NK-92 treated with Interleukin-12 subunit alpha and Interleukin-12 subunit beta, amount 100 ng/mL, for 24 hours (cell line): ENCODE measurements around the gene SF3A2.

Experiments
- DNase-seq: peaks from one replicate; lab custom pipeline; 2025; lab: John Stamatoyannopoulos, UW

Gene SF3A2

DNA sequence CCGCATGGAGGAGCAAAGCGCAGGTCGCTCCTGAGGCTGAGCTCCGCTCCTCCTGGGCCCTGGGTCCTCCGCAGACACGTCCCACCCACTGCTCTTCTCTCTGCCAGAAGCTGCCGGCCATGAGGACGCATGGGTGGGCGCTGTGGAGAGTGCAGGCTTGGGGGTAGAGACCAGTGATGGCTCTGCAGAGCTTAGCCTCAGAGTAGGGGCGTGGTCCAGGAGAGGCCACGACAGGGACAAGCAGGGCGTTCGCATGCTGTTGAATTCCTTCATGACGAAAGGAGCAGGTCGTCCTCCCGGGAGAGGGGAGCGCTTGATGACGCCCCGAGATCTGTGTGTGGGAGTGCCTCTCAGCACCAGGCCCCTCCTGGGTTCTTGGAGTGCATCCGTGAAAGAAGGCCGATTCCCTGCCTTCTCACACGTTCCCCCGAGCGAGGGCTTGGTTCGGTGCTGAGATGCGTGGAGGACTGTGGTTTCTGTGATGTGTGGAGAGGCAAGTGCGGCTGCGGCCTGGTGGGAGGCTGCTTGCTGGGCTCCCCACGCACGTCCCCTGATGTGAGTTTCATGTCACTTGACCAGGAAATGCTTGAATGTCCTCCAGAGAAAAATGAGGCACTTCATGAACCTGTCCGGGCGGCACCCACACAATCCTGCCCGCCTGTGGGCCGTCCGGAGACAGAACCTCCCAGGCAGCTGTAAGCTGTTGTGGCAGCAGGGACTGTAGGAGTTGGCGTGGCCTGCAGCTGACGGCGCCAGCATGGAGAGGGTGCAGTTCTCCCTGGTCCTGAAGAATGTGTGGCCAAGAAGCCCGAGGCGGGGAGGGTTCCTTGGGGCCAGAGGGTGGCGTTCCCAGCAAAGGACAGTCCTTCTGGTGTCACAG, 4.5 kb downstream of the SF3A2 start:
- DNase-seq = no peak

DNA sequence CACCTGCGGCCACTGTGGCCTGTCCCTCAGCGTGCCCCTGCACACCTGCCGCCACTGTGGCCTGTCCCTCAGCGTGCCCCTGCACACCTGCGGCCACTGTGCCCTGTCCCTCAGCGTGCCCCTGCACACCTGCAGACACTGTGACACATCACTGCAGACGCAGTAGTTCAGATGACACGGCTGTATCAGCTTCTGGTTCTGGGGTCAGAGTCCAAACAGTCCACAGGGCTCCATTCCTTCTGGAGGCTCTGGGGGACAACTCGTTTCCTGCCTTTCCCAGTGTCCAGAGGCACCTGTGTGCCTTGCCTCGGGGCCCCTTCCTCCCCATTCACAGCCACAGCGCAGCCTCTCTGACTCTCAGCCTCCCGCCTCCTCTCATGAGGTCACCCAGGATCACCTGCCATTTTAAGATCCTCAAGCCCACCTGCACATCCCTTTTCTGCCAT, 5.5 kb downstream of the SF3A2 start:
- DNase-seq = no peak

DNA sequence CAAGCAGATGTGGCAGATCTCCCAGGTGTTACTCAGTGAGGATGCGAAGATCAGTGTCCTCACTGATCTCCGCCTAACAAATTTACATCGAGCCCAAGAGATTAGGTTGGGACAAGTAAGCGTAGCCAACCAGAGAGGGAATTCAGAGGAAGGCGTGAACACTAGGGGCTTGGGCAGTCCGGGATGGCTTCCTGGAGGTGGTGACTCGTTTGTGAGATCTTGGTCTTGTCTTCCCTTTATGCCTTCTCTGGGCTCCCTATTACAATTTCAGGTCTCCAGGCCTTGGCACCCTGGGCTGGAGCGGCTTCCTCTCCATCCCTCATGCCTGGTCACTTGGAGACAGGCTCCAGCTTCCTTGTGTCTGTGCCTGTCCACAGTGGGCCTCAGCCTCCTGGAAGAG, 6.2 kb downstream of the SF3A2 start:
- DNase-seq = no peak

DNA sequence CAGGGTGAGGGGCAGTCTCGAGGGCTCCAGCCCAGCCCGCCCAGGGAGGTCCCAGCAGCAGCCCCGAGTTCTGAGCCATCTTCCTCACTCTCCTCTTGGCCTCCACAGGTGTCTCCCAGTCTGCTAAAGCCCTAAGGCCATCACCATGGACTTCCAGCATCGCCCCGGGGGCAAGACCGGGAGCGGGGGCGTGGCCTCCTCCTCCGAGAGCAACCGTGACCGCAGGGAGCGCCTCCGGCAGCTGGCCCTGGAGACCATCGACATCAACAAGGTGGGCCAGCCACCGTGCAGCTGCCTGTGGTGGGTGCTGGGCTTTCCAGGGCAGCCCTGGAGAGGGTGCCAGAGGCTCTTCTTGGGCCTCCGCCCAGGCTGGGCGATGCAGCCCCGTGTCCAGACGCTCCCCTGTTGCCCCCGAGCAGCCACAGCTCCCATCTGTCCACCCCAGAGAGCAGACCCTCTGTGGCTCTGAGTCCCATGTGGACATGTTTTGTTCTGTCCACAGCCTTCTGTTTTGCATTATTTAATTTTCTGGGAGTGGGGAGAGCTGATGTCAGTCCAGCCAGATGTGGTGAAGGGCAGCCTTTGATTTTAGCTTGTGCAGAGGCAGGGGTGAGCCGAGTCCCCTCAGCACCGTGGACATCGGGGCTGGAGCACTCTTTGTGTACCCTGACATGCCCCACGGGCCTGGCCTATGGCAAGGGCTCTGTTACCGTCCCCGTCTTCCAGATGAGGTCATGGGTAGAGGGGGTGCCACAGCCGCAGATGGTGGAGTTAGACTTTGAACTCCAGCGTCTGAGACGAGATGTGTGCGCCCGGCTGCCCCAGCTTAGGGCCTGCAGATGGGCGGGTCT, 6.9 kb downstream of the SF3A2 start:
- no peak for DNase-seq

DNA sequence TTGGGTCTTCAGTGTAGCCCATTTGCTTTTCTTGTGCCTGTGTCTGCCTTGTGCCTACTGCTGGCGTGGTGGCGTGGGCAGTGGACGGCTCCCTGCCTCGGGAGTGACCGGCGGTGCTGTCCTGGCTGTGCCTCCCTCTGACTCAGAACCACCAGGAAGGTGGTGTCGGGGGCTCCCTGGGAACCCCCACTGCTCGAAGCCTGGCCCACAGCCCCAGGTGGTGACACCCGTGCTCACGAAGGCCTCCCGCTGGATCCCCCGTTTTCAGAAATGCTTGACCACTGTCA, 7.4 kb downstream of the SF3A2 start:
- no peak for DNase-seq

DNA sequence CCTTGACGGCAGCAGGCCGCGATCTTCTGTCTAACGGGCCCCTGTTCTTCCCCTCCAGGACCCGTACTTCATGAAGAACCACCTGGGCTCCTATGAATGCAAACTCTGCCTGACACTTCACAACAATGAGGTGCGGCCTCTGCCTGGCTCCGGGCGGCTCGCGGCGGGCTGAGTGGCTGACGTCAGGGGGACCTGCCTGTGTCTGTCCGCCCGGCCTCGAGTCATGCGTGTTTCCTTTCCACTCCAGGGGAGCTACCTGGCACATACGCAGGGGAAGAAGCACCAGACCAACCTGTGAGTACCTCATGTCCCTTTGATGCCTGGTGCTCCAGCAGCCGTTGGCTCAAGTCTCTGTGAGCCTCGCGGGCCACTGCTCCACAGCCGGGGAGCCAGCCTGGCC, 7.9 kb downstream of the SF3A2 start:
- DNase-seq = no peak

DNA sequence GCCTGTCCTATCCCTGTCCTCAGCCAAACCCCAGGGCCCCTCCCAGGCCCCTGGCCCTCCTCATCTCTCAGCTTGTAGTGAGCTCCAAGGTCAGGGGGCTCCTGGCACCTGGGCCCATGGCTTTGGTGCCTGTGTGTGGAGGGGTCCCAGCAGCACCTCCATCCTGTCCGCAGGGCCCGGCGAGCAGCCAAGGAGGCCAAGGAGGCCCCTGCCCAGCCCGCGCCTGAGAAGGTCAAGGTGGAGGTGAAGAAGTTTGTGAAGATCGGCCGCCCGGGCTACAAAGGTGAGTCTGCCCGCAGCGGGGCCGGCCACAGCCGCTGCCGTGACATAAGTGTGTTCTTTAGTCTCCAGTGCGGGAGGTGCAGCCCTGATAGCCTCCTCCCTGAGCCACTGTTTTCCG, 8.6 kb downstream of the SF3A2 start:
- DNase-seq = no peak

DNA sequence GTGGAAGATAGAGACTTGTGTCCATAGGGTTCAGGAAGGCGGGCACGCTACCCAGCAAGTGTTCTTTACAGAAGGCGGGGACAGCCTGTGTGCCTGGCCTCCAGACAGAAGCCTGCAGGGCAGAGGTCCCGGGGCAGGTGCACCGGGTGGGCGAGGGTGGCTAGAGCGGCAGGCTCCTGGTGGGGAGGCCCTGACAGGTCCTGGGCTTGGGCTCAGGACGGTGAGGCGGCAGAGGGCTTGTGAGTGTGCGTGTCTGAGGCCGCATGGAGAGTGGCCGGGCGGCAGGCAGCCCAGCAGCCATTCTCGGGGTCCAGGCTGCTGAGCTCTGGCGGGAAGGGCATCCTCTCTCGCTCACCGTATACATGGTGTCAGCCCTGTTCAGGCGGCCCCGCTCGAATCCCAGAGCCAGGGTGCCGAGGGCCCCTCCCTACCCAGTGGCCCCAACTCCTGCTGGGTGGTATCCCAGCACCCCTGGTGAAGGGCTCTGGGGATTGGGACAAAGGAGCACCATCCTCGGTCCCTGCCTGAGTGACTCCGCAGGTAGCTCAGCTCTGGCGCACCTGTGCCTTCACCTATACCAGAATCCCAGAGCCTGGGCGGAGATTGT, 9.5 kb downstream of the SF3A2 start:
- no peak for DNase-seq

DNA sequence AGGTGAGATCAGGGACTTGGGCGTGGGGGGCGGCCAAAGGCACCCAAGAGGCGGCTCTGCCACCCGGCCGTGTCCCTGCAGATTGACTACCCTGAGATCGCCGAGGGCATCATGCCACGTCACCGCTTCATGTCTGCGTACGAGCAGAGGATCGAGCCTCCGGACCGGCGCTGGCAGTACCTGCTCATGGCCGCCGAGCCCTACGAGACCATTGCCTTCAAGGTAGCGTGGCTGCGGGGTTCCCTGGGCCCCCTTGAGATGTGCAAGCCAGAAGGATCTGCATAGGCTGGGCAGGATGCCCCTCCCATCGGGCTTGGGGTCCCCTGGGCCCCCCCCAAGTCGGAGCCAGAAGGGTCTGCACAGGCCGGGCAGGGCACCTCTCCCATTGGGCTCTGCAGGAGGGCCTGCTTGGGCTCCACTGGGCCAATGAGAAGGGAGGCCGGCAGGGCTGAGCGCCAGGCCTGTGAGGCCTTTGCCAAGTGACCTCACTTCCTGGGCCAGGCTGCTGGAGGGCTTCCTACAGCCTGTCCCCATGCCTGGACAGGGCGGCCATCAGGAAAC, 10.3 kb downstream of the SF3A2 start:
- no peak for DNase-seq

DNA sequence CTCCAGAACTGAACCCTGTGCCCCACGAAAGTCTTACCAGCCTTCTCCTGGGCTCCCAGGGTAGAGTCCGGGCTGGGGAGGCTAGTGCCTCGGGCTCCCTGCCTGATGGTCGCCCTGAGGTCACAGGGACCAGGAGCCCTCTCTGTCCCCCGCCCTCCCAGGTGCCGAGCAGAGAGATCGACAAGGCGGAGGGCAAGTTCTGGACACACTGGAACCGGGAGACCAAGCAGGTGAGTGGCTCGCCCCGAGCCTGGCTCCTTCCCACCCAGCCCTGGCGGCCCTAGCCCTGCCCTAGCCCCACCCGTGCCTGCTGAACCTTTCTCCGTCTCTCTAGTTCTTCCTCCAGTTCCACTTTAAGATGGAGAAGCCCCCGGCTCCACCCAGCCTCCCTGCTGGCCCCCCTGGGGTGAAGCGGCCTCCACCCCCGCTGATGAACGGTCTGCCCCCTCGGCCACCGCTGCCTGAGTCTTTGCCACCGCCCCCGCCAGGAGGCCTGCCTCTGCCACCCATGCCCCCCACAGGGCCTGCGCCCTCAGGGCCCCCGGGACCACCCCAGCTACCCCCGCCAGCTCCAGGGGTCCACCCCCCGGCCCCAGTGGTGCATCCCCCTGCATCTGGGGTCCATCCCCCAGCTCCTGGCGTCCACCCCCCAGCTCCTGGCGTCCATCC, 10.9 kb downstream of the SF3A2 start:
- DNase-seq = no peak

DNA sequence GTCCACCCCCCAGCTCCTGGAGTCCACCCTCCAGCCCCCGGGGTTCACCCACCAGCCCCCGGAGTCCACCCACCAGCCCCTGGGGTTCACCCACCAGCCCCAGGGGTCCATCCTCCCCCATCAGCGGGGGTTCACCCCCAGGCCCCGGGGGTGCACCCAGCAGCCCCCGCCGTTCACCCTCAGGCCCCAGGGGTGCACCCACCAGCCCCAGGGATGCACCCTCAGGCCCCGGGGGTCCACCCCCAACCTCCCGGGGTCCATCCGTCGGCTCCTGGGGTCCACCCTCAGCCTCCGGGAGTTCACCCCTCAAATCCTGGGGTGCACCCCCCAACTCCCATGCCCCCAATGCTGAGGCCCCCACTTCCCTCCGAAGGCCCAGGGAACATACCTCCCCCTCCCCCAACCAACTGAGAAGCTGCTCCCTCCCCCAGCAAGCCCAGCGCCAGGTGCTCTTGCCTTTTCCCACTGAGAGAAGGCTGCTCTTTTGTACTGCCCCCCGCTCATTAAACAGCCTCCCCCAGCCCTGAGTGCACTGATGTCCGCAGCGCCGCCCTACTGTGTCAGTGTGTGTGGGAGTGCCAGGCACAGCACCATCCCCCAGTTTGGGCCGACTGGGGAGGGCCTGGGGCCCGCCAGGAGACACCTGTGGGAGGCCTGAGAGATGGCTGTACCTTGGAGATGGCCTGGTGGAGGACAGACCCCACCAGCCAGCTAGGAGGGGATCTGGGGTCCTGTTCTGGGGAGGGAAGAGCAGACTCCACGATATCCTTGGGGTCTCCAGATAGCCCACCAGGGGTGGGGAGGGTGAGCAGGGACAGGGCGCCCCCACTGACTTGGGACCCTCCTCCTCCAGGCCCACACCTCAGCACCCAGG, 11.7 kb downstream of the SF3A2 start:
- DNase-seq = no peak

DNA sequence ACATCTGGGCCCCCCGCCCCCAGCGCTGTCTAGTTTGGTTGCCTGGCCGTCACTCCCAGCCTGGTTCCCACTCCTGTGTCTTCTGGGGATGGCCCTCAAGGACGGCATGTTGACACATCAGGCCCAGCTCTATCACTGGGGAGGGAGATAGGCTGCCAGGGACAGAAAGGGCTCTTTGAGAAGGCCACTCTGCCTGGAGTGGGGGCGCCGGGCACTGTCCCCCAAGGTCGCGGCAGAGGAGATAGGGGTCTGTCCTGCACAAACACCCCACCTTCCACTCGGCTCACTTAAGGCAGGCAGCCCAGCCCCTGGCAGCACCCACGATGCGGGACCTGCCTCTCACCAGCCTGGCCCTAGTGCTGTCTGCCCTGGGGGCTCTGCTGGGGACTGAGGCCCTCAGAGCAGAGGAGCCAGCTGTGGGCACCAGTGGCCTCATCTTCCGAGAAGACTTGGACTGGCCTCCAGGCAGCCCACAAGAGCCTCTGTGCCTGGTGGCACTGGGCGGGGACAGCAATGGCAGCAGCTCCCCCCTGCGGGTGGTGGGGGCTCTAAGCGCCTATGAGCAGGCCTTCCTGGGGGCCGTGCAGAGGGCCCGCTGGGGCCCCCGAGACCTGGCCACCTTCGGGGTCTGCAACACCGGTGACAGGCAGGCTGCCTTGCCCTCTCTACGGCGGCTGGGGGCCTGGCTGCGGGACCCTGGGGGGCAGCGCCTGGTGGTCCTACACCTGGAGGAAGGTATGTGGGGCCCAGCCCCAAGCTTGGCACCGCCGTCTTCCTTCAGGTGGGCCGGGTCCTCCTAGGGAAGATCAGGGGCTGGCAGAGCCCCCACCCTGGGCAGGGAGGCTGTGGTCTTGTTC, 12.6 kb downstream of the SF3A2 start, which contains the start of gene AMH:
TSS of gene AMH (plus strand) at position 314 of the 857 bp plus-strand sequence. CDS start at position 324, 10 bp downstream.
- DNase-seq = no peak

DNA sequence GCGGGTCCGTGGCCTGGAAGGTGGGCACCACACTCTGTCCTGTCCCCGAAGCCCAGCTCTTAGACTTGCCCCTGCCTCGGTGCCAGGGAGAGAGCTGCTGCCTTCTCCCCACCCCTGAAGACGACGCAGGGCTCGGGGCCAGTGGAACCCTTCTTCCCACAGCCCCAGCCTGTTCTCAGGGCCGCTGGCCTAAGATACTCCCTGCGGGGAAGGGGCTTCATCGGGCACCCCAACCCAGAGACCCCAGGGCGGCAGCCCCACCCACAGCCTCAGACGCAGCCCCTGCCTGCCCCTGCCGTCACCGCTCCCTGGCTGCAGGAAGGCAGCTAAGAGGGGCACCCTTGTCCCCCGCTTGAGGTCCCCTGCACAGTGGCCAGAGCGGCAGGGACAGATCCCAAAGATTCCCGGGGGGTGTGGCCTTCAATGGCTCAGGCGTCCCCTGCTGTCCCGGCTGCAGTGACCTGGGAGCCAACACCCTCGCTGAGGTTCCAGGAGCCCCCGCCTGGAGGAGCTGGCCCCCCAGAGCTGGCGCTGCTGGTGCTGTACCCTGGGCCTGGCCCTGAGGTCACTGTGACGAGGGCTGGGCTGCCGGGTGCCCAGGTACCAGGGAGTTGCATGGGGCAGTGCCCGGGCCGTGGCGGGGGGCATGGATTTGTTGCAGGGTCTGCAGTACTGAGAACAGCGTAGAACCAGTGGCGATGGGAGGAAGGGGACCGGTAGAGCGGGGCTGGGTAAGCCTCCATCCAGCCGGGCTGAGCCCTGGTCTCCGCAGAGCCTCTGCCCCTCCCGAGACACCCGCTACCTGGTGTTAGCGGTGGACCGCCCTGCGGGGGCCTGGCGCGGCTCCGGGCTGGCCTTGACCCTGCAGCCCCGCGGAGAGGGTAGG, 13.5 kb downstream of the SF3A2 start:
- no peak for DNase-seq

DNA sequence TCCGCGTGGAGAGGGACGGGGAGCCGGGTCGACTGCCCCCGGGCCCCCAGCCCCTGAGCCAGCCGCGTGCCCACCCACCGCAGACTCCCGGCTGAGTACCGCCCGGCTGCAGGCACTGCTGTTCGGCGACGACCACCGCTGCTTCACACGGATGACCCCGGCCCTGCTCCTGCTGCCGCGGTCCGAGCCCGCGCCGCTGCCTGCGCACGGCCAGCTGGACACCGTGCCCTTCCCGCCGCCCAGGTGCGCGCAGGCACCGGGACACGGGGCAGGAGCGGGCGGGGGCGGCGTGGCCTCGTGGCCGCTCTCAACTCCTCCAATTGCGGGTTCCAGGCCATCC, 14.1 kb downstream of the SF3A2 start:
- DNase-seq = no peak

DNA sequence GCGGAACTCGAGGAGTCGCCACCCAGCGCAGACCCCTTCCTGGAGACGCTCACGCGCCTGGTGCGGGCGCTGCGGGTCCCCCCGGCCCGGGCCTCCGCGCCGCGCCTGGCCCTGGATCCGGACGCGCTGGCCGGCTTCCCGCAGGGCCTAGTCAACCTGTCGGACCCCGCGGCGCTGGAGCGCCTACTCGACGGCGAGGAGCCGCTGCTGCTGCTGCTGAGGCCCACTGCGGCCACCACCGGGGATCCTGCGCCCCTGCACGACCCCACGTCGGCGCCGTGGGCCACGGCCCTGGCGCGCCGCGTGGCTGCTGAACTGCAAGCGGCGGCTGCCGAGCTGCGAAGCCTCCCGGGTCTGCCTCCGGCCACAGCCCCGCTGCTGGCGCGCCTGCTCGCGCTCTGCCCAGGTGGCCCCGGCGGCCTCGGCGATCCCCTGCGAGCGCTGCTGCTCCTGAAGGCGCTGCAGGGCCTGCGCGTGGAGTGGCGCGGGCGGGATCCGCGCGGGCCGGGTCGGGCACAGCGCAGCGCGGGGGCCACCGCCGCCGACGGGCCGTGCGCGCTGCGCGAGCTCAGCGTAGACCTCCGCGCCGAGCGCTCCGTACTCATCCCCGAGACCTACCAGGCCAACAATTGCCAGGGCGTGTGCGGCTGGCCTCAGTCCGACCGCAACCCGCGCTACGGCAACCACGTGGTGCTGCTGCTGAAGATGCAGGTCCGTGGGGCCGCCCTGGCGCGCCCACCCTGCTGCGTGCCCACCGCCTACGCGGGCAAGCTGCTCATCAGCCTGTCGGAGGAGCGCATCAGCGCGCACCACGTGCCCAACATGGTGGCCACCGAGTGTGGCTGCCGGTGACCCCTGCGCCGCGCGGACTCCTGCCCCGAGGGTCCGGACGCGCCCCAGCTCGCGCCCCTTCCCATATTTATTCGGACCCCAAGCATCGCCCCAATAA, 14.8 kb downstream of the SF3A2 start:
- no peak for DNase-seq

DNA sequence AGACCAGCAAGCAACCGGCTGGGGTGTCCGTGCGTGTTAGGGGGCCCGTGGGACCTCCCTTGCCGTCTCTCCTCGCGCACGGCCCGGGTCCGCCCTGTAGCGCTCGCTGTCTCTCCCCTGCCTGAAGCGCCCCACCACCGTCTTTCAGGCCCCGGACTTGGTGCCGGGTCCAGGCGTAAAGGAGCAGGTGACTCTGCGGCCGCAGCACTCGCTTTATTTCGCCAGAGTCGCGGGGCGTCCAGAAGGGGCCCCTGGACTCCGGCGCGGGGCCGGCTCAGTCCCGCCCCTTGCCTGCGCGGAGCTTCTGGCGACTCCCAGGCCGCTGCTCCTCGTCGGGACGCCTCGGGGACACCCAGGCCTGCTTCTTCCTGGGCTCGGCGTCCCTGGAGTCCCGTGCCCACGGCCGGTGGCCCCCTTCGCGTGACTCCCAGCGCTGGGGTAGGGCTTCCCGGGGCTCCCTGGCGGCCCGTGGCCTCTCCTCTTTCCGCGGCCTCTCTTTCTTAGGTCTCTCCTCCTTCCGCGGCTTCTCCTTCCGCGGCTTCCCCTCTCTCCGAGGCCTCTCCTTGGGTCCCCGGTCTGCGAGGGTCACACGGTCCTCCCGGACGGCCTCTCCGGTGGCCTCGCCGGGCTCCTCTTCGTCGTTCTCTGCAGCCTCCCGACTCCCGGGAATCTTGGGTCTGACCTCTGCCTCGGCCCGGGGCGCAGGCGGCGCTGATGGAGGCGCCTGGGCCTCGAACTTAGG, 15.6 kb downstream of the SF3A2 start:
- DNase-seq = no peak

DNA sequence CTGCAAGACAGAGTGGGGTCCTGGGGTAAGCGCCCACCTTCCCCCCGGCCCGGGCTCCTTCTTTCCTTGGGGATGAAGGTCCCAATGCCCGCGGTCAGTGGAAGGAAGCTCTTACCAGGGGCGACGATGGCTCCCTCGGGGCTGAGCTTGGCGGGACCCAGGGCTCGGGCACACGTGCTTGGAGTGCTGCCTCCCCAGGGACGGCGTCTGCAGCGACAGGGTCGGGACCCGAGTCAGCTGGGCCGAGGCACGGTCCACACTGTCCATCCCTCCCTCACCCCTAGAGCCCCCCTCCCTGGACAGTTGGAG, 16.1 kb downstream of the SF3A2 start:
- DNase-seq = no peak
